ENCODE results near the gene AMIGO3.
"Not testable (repeated sequence)": the region's sequence is repeated elsewhere in the genome, so short reads cannot be mapped to it uniquely, and the experiment has no call there.

AMIGO3 gene

DNA sequence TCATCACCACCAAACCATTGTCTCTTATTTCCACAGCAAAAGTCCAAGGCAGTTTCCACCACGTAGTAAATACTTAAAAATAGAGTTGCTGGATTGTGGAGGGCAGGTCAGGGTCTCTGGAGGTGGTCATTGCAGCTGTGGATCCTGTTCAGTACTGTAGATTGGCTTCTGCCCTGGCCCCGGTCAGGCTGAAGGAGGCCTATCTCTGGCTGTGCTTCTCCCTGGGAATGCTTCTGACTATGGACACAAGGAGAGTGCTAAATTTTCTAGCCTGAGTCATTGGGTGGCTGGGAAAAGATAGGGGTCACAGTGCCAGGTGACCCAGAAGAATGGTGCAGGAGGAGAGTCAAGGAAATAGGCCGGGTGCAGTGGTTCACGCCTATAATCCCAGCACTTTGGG lies 30.6 kb upstream of the AMIGO3 start:
- H3K4me1 ChIP-seq (ENCODE audit: control insufficient read depth in 1 of 2, insufficient read depth in 2 of 2, low read length in 2 of 2), result peaks cover 3% of the 10 kb centered on the region in 2 experiments
- H3K9me3 ChIP-seq (ENCODE audit: insufficient read depth, low read depth, low read length), result no peaks in the 10 kb centered on the region
- peaks cover 7 to 11% of the 10 kb centered on the region in 2 experiments for H3K36me3 ChIP-seq (ENCODE audit: control insufficient read depth in 1 of 2, insufficient read depth in 2 of 2, low read length in 2 of 2)
- H3K4me2 ChIP-seq (ENCODE audit: low read length), result no peak overlapping the region
- H2BK120ac ChIP-seq (ENCODE audit: insufficient read depth, low read length, poor library complexity), result no peak overlapping the region
- H2AK5ac ChIP-seq (ENCODE audit: low read length), result no peak overlapping the region
- H4K8ac ChIP-seq (ENCODE audit: low read depth, low read length), result no peak overlapping the region
- H3K27ac ChIP-seq (ENCODE audit: low read depth, low read length), result no peak overlapping the region
- no peak overlapping the region for H2AFZ ChIP-seq (ENCODE audit: insufficient read depth, low read length, poor library complexity)
- no peak overlapping the region for H3K4ac ChIP-seq (ENCODE audit: low read depth, low read length)
- H3K79me2 ChIP-seq (ENCODE audit: control insufficient read depth, insufficient read depth, low read length, poor library complexity), result no peaks in the 10 kb centered on the region
- no peaks in the 10 kb centered on the region for H3K27me3 ChIP-seq (ENCODE audit: insufficient read depth, low read length)
- H2BK5ac ChIP-seq (ENCODE audit: low read depth, low read length, poor library complexity), result no peak overlapping the region
- peak; percentile 44 to 63 for DNase-seq
- no peak overlapping the region for H3K14ac ChIP-seq (ENCODE audit: low read length)
- no CpG with 5 or more reads among the region's 4 CpGs for WGBS (ENCODE audit: extremely low coverage, insufficient coverage, insufficient read length)
- no peak overlapping the region for H4K91ac ChIP-seq (ENCODE audit: low read depth, low read length)
- H3K4me3 ChIP-seq (ENCODE audit: low read depth, low read length), result no peak overlapping the region
- H3K23ac ChIP-seq (ENCODE audit: low read length), result no peak overlapping the region
- H2BK12ac ChIP-seq (ENCODE audit: low read length), result no peak overlapping the region
- no peak overlapping the region for H3K18ac ChIP-seq (ENCODE audit: low read length)
- H4K12ac ChIP-seq (ENCODE audit: low read depth, low read length), result no peak overlapping the region
- H3K9ac ChIP-seq (ENCODE audit: low read length), result no peak overlapping the region
- no peaks in the 10 kb centered on the region for H3K79me1 ChIP-seq (ENCODE audit: low read length)

DNA sequence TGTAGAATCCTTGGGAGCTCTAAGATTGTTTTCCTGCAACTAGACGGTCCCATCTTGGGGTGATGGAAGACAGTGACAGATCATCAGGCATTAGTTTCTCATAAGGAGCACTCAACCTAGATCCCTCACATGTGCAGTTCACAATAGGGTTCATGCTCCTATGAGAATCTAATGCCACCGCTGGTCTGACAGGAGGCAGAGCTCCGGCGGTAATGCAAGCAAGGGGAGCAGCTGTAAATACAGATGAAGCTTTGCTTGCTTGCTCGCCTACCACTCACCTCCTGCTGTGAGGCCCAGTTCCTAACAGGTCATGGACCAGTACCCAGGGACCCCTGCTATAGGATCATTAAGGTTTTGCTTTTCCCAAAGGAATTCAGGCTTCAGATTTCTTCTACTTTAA lies 29.4 kb upstream of the AMIGO3 start:
- not testable (repeated sequence) for H3K4me3 ChIP-seq (ENCODE audit: low read depth, low read length); H3K14ac ChIP-seq (ENCODE audit: low read length); H3K4me2 ChIP-seq (ENCODE audit: low read length); H2BK5ac ChIP-seq (ENCODE audit: low read depth, low read length, poor library complexity); H4K8ac ChIP-seq (ENCODE audit: low read depth, low read length); H2BK120ac ChIP-seq (ENCODE audit: insufficient read depth, low read length, poor library complexity); H3K9me3 ChIP-seq (ENCODE audit: insufficient read depth, low read depth, low read length); H3K23ac ChIP-seq (ENCODE audit: low read length); H2AFZ ChIP-seq (ENCODE audit: insufficient read depth, low read length, poor library complexity); H2BK12ac ChIP-seq (ENCODE audit: low read length); H3K79me1 ChIP-seq (ENCODE audit: low read length); DNase-seq; H3K4me1 ChIP-seq (ENCODE audit: control insufficient read depth in 1 of 2, insufficient read depth in 2 of 2, low read length in 2 of 2); H3K79me2 ChIP-seq (ENCODE audit: control insufficient read depth, insufficient read depth, low read length, poor library complexity); H4K12ac ChIP-seq (ENCODE audit: low read depth, low read length); H4K91ac ChIP-seq (ENCODE audit: low read depth, low read length); H3K27me3 ChIP-seq (ENCODE audit: insufficient read depth, low read length); H3K27ac ChIP-seq (ENCODE audit: low read depth, low read length); H2AK5ac ChIP-seq (ENCODE audit: low read length); H3K9ac ChIP-seq (ENCODE audit: low read length)
- Histone ChIP-seq H3K18ac (ENCODE audit: low read length) (peak overlapping the region; percentile 59), H3K36me3 (ENCODE audit: control insufficient read depth in 1 of 2, insufficient read depth in 2 of 2, low read length in 2 of 2) (peaks cover 7 to 11% of the 10 kb centered on the region in 2 experiments), H3K4ac (ENCODE audit: low read depth, low read length) (peak overlapping the region; percentile 36)
- WGBS (ENCODE audit: extremely low coverage, insufficient coverage, insufficient read length), result no CpG with 5 or more reads among the region's 5 CpGs

- no peak overlapping the region for H2BK120ac ChIP-seq (ENCODE audit: insufficient read depth, low read length, poor library complexity)
- no peak overlapping the region for H2BK12ac ChIP-seq (ENCODE audit: low read length)
- no peaks in the 10 kb centered on the region for H3K27me3 ChIP-seq (ENCODE audit: insufficient read depth, low read length)
- H3K4me1 ChIP-seq (ENCODE audit: control insufficient read depth in 1 of 2, insufficient read depth in 2 of 2, low read length in 2 of 2), result peaks cover 3% of the 10 kb centered on the region in 2 experiments
- no peak overlapping the region for H4K12ac ChIP-seq (ENCODE audit: low read depth, low read length)
- H2BK5ac ChIP-seq (ENCODE audit: low read depth, low read length, poor library complexity), result no peak overlapping the region
- no peaks in the 10 kb centered on the region for H3K9me3 ChIP-seq (ENCODE audit: insufficient read depth, low read depth, low read length)
- no peak overlapping the region for H3K4me2 ChIP-seq (ENCODE audit: low read length)
- H3K36me3 ChIP-seq (ENCODE audit: control insufficient read depth in 1 of 2, insufficient read depth in 2 of 2, low read length in 2 of 2), result peaks cover 7 to 13% of the 10 kb centered on the region in 2 experiments
- no peak overlapping the region for H3K9ac ChIP-seq (ENCODE audit: low read length)
- WGBS (ENCODE audit: extremely low coverage, insufficient coverage, insufficient read length), result no CpG with 5 or more reads among the region's 13 CpGs
- H4K8ac ChIP-seq (ENCODE audit: low read depth, low read length), result no peak overlapping the region
- no peak overlapping the region for H3K27ac ChIP-seq (ENCODE audit: low read depth, low read length)
- H3K14ac ChIP-seq (ENCODE audit: low read length), result no peak overlapping the region
- peak; percentile 31 to 62 for DNase-seq
- no peaks in the 10 kb centered on the region for H3K79me1 ChIP-seq (ENCODE audit: low read length)
- no peak overlapping the region for H2AFZ ChIP-seq (ENCODE audit: insufficient read depth, low read length, poor library complexity)
- H3K18ac ChIP-seq (ENCODE audit: low read length), result peak overlapping the region; percentile 30
- H3K4ac ChIP-seq (ENCODE audit: low read depth, low read length), result no peak overlapping the region
- H2AK5ac ChIP-seq (ENCODE audit: low read length), result no peak overlapping the region
- no peaks in the 10 kb centered on the region for H3K79me2 ChIP-seq (ENCODE audit: control insufficient read depth, insufficient read depth, low read length, poor library complexity)
- H3K23ac ChIP-seq (ENCODE audit: low read length), result no peak overlapping the region
- H4K91ac ChIP-seq (ENCODE audit: low read depth, low read length), result no peak overlapping the region
- no peak overlapping the region for H3K4me3 ChIP-seq (ENCODE audit: low read depth, low read length)
These were observed 28.5 kb upstream of the AMIGO3 start for GRCh38 chr3:49747792-49748480.

- no peak overlapping the region for H4K12ac ChIP-seq (ENCODE audit: low read depth, low read length)
- no peak overlapping the region for H3K9ac ChIP-seq (ENCODE audit: low read length)
- no peak for DNase-seq
- H2AK5ac ChIP-seq (ENCODE audit: low read length), result no peak overlapping the region
- H3K27ac ChIP-seq (ENCODE audit: low read depth, low read length), result no peak overlapping the region
- no peak overlapping the region for H3K4ac ChIP-seq (ENCODE audit: low read depth, low read length)
- H3K18ac ChIP-seq (ENCODE audit: low read length), result no peak overlapping the region
- no peak overlapping the region for H2AFZ ChIP-seq (ENCODE audit: insufficient read depth, low read length, poor library complexity)
- no peak overlapping the region for H4K91ac ChIP-seq (ENCODE audit: low read depth, low read length)
- peaks cover 3% of the 10 kb centered on the region in 2 experiments for H3K4me1 ChIP-seq (ENCODE audit: control insufficient read depth in 1 of 2, insufficient read depth in 2 of 2, low read length in 2 of 2)
- H3K4me3 ChIP-seq (ENCODE audit: low read depth, low read length), result no peak overlapping the region
- H3K36me3 ChIP-seq (ENCODE audit: control insufficient read depth in 1 of 2, insufficient read depth in 2 of 2, low read length in 2 of 2), result peaks cover 7 to 15% of the 10 kb centered on the region in 2 experiments
- H3K23ac ChIP-seq (ENCODE audit: low read length), result no peak overlapping the region
- H2BK120ac ChIP-seq (ENCODE audit: insufficient read depth, low read length, poor library complexity), result no peak overlapping the region
- no peaks in the 10 kb centered on the region for H3K79me2 ChIP-seq (ENCODE audit: control insufficient read depth, insufficient read depth, low read length, poor library complexity)
- no peaks in the 10 kb centered on the region for H3K27me3 ChIP-seq (ENCODE audit: insufficient read depth, low read length)
- WGBS (ENCODE audit: extremely low coverage, insufficient coverage, insufficient read length), result no CpG with 5 or more reads among the region's 2 CpGs
- H2BK5ac ChIP-seq (ENCODE audit: low read depth, low read length, poor library complexity), result no peak overlapping the region
- H3K9me3 ChIP-seq (ENCODE audit: insufficient read depth, low read depth, low read length), result no peaks in the 10 kb centered on the region
- no peak overlapping the region for H3K4me2 ChIP-seq (ENCODE audit: low read length)
- no peak overlapping the region for H3K14ac ChIP-seq (ENCODE audit: low read length)
- H3K79me1 ChIP-seq (ENCODE audit: low read length), result no peaks in the 10 kb centered on the region
- H4K8ac ChIP-seq (ENCODE audit: low read depth, low read length), result no peak overlapping the region
- H2BK12ac ChIP-seq (ENCODE audit: low read length), result no peak overlapping the region
These were observed 26.5 kb upstream of the AMIGO3 start for GRCh38 chr3:49745986-49746385.
